GM12878 (cell line): Measurements from ENCODE around the gene PCID2. TPM values are rescaled to one million over a fixed set of nuclear protein-coding genes. Genes with fewer than 3 reads are reported as not detected.

Experiments
- ATAC-seq: fragments of 200-7000 bp; cut with Tn5 transposase; 3 replicates; pipeline ENCODE4 v1.9.1; 2020; ENCODE audit warnings: mild to moderate bottlenecking, moderate library complexity
- BruUV-seq: library from RNA; stranded (reverse); fragments of 400-500 nt; replicated peaks from 2 replicates; lab custom pipeline; 2021; lab: Mats Ljungman, UMichigan
- CTCF ChIA-PET: fragments of 300-600 bp; sonication (Branson Sonifier 250); formaldehyde crosslinking; extraction: SDS; loops from one replicate; lab custom pipeline; 2021; ENCODE audit warnings: inconsistent platforms; lab: Yijun Ruan, JAX
- POLR2A ChIA-PET: fragments of 350-600 bp; formaldehyde crosslinking; extraction: SDS; loops from one replicate; lab custom pipeline; 2021; ENCODE audit warnings: inconsistent platforms; lab: Charles Lee
- RAD21 ChIA-PET: fragments of 300-600 bp; sonication (Branson Sonifier 250); formaldehyde crosslinking; loops from one replicate; lab custom pipeline; 2023; ENCODE audit warnings: antibody characterized with exemption; ENCODE audit not compliant: unreplicated experiment; lab: Charles Lee
- SMC1A ChIA-PET: fragments of 300-600 bp; sonication (Branson Sonifier 250); formaldehyde crosslinking; loops from one replicate; lab custom pipeline; 2023; ENCODE audit not compliant: unreplicated experiment, uncharacterized antibody; lab: Charles Lee
- DNase-seq: peaks from one replicate; pipeline ENCODE4 v3.0.0-alpha.2; 2011; ENCODE audit warnings: low read depth, low spot score
- FAIRE-seq: peaks from 3 replicates; lab custom pipeline; 2011; peaks lifted over from hg19 to GRCh38; lab: Jason Lieb, UNC
- H2AFZ ChIP-seq: 2 replicates; pipeline ENCODE4 v1.6.0; 2011; ENCODE audit warnings: low read depth, low read length, control low read depth; ENCODE audit not compliant: control insufficient read depth
- H3K27ac ChIP-seq: 2 replicates; pipeline ENCODE4 v1.5.1; 2011; ENCODE audit warnings: control low read depth; ENCODE audit not compliant: control insufficient read depth, insufficient read depth
- H3K27me3 ChIP-seq, 2 experiments: replicated peaks in 1 of 2; 2 replicates each; pipeline versions ENCODE4 v1.6.0 to v1.6.1; 2011; ENCODE audit warnings: low read length in 1 of 2; ENCODE audit not compliant: control insufficient read depth in 2 of 2, insufficient read depth in 2 of 2
- H3K36me3 ChIP-seq, 2 experiments: 2 replicates each; pipeline ENCODE4 v1.5.1; 2011; ENCODE audit warnings: low read length in 1 of 2; ENCODE audit not compliant: control insufficient read depth in 2 of 2, insufficient read depth in 2 of 2
- H3K4me1 ChIP-seq: 2 replicates; pipeline ENCODE4 v1.6.1; 2011; ENCODE audit warnings: mild to moderate bottlenecking, low read length, moderate library complexity, mixed read lengths; ENCODE audit not compliant: control insufficient read depth, insufficient read depth
- H3K4me2 ChIP-seq: 2 replicates; pipeline ENCODE4 v1.6.0; 2011; ENCODE audit warnings: control low read depth; ENCODE audit not compliant: control insufficient read depth, insufficient read depth
- H3K4me3 ChIP-seq: fragments of 200-600 bp; sonication (generic); 2 replicates; pipeline ENCODE4 v1.5.1; 2016
- H3K79me2 ChIP-seq: 2 replicates; pipeline ENCODE4 v1.6.0; 2011; ENCODE audit warnings: low read length; ENCODE audit not compliant: control insufficient read depth, insufficient read depth
- H3K9ac ChIP-seq: 2 replicates; pipeline ENCODE4 v1.8.0; 2011; ENCODE audit warnings: low read length, control low read depth, mixed read lengths; ENCODE audit not compliant: control insufficient read depth, insufficient read depth
- H3K9me3 ChIP-seq: replicated peaks from 3 replicates; pipeline ENCODE4 v1.5.1; 2011; ENCODE audit warnings: mild to moderate bottlenecking, low read length; ENCODE audit not compliant: control insufficient read depth, insufficient read depth
- H4K20me1 ChIP-seq: 2 replicates; pipeline ENCODE4 v1.6.0; 2011; ENCODE audit not compliant: control insufficient read depth, insufficient read depth
- ATF3 ChIP-seq: IDR thresholded peaks from 2 replicates; pipeline ENCODE4 v1.6.1; 2011; ENCODE audit warnings: low read depth, mild to moderate bottlenecking, low read length, moderate library complexity, borderline replicate concordance; ENCODE audit errors: extremely low read depth
- CREM ChIP-seq: IDR thresholded peaks from 2 replicates; pipeline ENCODE4 v1.6.1; 2014; ENCODE audit warnings: antibody characterized with exemption, low read depth
- GABPA ChIP-seq: IDR thresholded peaks from 2 replicates; pipeline ENCODE4 v1.6.1; 2014; ENCODE audit warnings: antibody characterized with exemption, low read depth, mild to moderate bottlenecking, inconsistent platforms
- GATAD2B ChIP-seq: fragments of 450-650 bp; conservative IDR thresholded peaks from 2 replicates; pipeline ENCODE4 v1.6.1; 2017; ENCODE audit warnings: low read depth, mild to moderate bottlenecking, moderate library complexity
- HDAC6 ChIP-seq: fragments of 200-600 bp; sonication (generic); IDR thresholded peaks from one replicate; pipeline ENCODE4 v1.8.0; 2017; ENCODE audit warnings: antibody characterized with exemption; ENCODE audit not compliant: unreplicated experiment
- IKZF1 ChIP-seq: fragments of 450-650 bp; conservative IDR thresholded peaks from 2 replicates; pipeline ENCODE4 v1.6.1; 2017; ENCODE audit warnings: antibody characterized with exemption, mild to moderate bottlenecking
- MAX ChIP-seq: IDR thresholded peaks from 2 replicates; pipeline ENCODE4 v1.6.1; 2012; ENCODE audit warnings: low read depth, low read length, improper control_type of control experiment
- MEF2B ChIP-seq: fragments of 450-650 bp; IDR thresholded peaks from 2 replicates; pipeline ENCODE4 v1.6.1; 2018; ENCODE audit warnings: mild to moderate bottlenecking, moderate library complexity; ENCODE audit not compliant: partially characterized antibody, poor library complexity, severe bottlenecking
- MXI1 ChIP-seq: fragments of 150-350 bp; IDR thresholded peaks from 2 replicates; pipeline ENCODE4 v1.6.1; 2011; ENCODE audit warnings: low read depth, mild to moderate bottlenecking, inconsistent platforms, low read length, improper control_type of control experiment
- MYC ChIP-seq: IDR thresholded peaks from 2 replicates; pipeline ENCODE4 v1.6.1; 2011; ENCODE audit warnings: mild to moderate bottlenecking, low read length, moderate library complexity, inconsistent platforms; ENCODE audit not compliant: insufficient read depth, insufficient replicate concordance, insufficient read length, severe bottlenecking
- PAX5 ChIP-seq: IDR thresholded peaks from 2 replicates; pipeline ENCODE4 v1.6.1; 2011; ENCODE audit warnings: low read depth, low read length, borderline replicate concordance
- SIN3A ChIP-seq: IDR thresholded peaks from 2 replicates; pipeline ENCODE4 v1.6.1; 2012; ENCODE audit warnings: low read depth, low read length, improper control_type of control experiment
- SRF ChIP-seq, 2 experiments: IDR thresholded peaks; 2 replicates each; pipeline ENCODE4 v1.6.1; 2011; ENCODE audit warnings: low read depth in 2 of 2, low read length in 2 of 2, mild to moderate bottlenecking in 1 of 2, moderate library complexity in 1 of 2
- TBL1XR1 ChIP-seq: IDR thresholded peaks from 2 replicates; pipeline ENCODE4 v1.6.1; 2012; ENCODE audit warnings: low read depth, low read length, improper control_type of control experiment
- USF1 ChIP-seq: IDR thresholded peaks from 2 replicates; pipeline ENCODE4 v1.6.1; 2011; ENCODE audit warnings: borderline replicate concordance, low read depth, mild to moderate bottlenecking, moderate library complexity, mixed read lengths, low read length; ENCODE audit not compliant: insufficient read depth; ENCODE audit errors: extremely low read length
- ZNF687 ChIP-seq: fragments of 450-650 bp; IDR thresholded peaks from 2 replicates; pipeline ENCODE4 v1.6.1; 2017; ENCODE audit warnings: mild to moderate bottlenecking, moderate library complexity
- WGBS: methylation state at CpG from one replicate; pipeline ENCODE4 v1.1.6; 2016; ENCODE audit warnings: low lambda C conversion rate; ENCODE audit not compliant: insufficient replicate concordance, insufficient coverage; ENCODE audit errors: missing lambda C conversion rate; 5-methylcytosine and 5-hydroxymethylcytosine counted together
- in situ Hi-C: fragments of 300-500 bp; cut with MboI; formaldehyde crosslinking; loops from 9 replicates; pipeline ENCODE4 v1.14.3; 2018; ENCODE audit warnings: mixed read lengths
- intact Hi-C: fragments of 100-400 bp; cut with micrococcal nuclease; formaldehyde crosslinking; loops from one replicate; pipeline ENCODE4 v1.14.2; 2022; ENCODE audit not compliant: unreplicated experiment
- polyA plus RNA-seq, 11 experiments: library from polyadenylated mRNA; depleted of rRNA in 4 of 11; unstranded in 6 of 11; stranded (reverse) in 5 of 11; fragments of >200 nt; fragmentation: Nextera tagmentation in 4 of 11; fragmentation: Illumina TruSeq in 1 of 11; extraction: Ambion mirVana in 4 of 11; extraction: Trizol in 1 of 11; gene quantifications; 1 replicate in 1 of 11; 2 replicates in 10 of 11; pipeline versions ENCODE4 v1.2.1 to v1.2.3, GENCODE V29; 2011 to 2016; ENCODE audit warnings: inconsistent platforms in 2 of 11, missing spikeins in 2 of 11, low read depth in 1 of 11
- total RNA-seq, 4 experiments: library from RNA; depleted of rRNA in 3 of 4; stranded (reverse); fragments of >200 nt in 3 of 4; fragmentation: Illumina TruSeq in 1 of 4; extraction: Trizol in 1 of 4; gene quantifications; 2 replicates each; pipeline versions ENCODE4 v1.2.1 to v1.2.3, GENCODE V29; 2013 to 2021

PCID2 gene
- total and polyA plus RNA-seq, 10 of the 15 experiments (the other 5 are each of a cell fraction or from before 2014, with no cell fraction given): 37.0 to 98.1 (median 58.3) TPM

- H3K9me3 ChIP-seq: no peaks in the 10 kb centered on the region
- H3K36me3 ChIP-seq: no peaks in the 10 kb centered on the region; a peak in 1 of 4 replicates
- peaks cover 11% of the 10 kb centered on the region for H3K4me1 ChIP-seq
- H3K27me3 ChIP-seq: no peaks in the 10 kb centered on the region
- SMC1A ChIA-PET: no interaction called here
- peak; percentile 51 for ATAC-seq
- H4K20me1 ChIP-seq: peaks cover 7% of the 10 kb centered on the region; the same call in 1 of the 2 replicates
- peak overlapping the region; percentile 31 for H2AFZ ChIP-seq
- peak overlapping the region; percentile 56 for H3K4me2 ChIP-seq
- no TSS peak for BruUV-seq
- H3K4me3 ChIP-seq: peak overlapping the region; percentile 75
- intact Hi-C loops (loop anchor here (5.0 to 10.0 kb wide), 3 partner anchors 58 to 372 kb away; partner anchors contain the start of gene TFDP1), in situ Hi-C loops (no loop called here)
- no peak for FAIRE-seq
- POLR2A ChIA-PET: interaction anchor here (1.9 kb wide), 1 partner anchor 88 kb away, joined by 5 read pairs; the partner anchor contains the start of gene LAMP1
- CTCF ChIA-PET: no interaction called here
- no peak for DNase-seq
- peak overlapping the region; percentile 71 for H3K9ac ChIP-seq
- H3K79me2 ChIP-seq: peaks cover 84% of the 10 kb centered on the region
- RAD21 ChIA-PET: no interaction called here
- peak overlapping the region; percentile 80 for H3K27ac ChIP-seq
- under 1% methylated on average over 38 of the region's 67 CpGs for WGBS
- TF ChIP-seq SIN3A (peak; percentile 53; the same call in 1 of the 2 replicates), MEF2B (no peak), PAX5 (no peak), ZNF687 (peak; percentile 90), CREM (0 out of 2 replicates have a peak, but pooled peaks have one; percentile 27), TBL1XR1 (no peak), MYC (peak; percentile 87), GATAD2B (peak; percentile 65), HDAC6 (peak; percentile 41), USF1 (peak; percentile 74), SRF (IDR thresholded peaks at IDR 0.05; ENCODE audit: low read depth in 2 of 2, low read length in 2 of 2) (no peak), GABPA (0 out of 2 replicates have a peak, but pooled peaks have one; percentile 21), IKZF1 (peak; percentile 25), MAX (peak; percentile 97), MXI1 (peak; percentile 93), ATF3 (0 out of 2 replicates have a peak, but pooled peaks have one; percentile 9)
These were observed 1.4 kb upstream of the PCID2 start for GRCh38 chr13:113209759-113210421.
